IMR-90 (cell line): ENCODE data around the gene RMND1. TPM values are rescaled to one million over a fixed set of nuclear protein-coding genes. Genes with fewer than 3 reads are reported as not detected.

Source experiments
- ATAC-seq: fragments of 200-7000 bp; cut with Tn5 transposase; 2 replicates; pipeline ENCODE4 v1.9.1; 2020; ENCODE audit warnings: low read depth, mild to moderate bottlenecking, moderate library complexity
- BruUV-seq: library from RNA; stranded (reverse); fragments of 400-500 nt; replicated peaks from 2 replicates; lab custom pipeline; 2021; lab: Mats Ljungman, UMichigan
- CTCF ChIA-PET: fragments of 300-600 bp; formaldehyde crosslinking; extraction: SDS; loops from one replicate; lab custom pipeline; 2021; ENCODE audit warnings: antibody characterized with exemption; lab: Yijun Ruan, JAX
- POLR2A ChIA-PET: fragments of 300-600 bp; sonication (Branson Sonifier 250); formaldehyde crosslinking; loops from one replicate; lab custom pipeline; 2022; ENCODE audit warnings: antibody characterized with exemption; ENCODE audit not compliant: unreplicated experiment; lab: Charles Lee
- DNase-seq: peaks from one replicate; pipeline ENCODE4 v3.0.0; 2013
- H2AFZ ChIP-seq: replicated peaks from 2 replicates; pipeline ENCODE3; 2013; ENCODE audit warnings: low read length, mild to moderate bottlenecking; ENCODE audit not compliant: poor library complexity
- H2AK5ac ChIP-seq: 2 replicates; pipeline ENCODE4 v1.6.1; 2013; ENCODE audit warnings: low read depth, low read length, inconsistent platforms
- H2AK9ac ChIP-seq: replicated peaks from 2 replicates; pipeline ENCODE3; 2013; ENCODE audit warnings: mild to moderate bottlenecking, low read depth, low read length, moderate library complexity; ENCODE audit not compliant: poor library complexity
- H2BK120ac ChIP-seq: 2 replicates; pipeline ENCODE4 v1.6.1; 2013; ENCODE audit warnings: low read depth, low read length, inconsistent platforms
- H2BK15ac ChIP-seq: 3 replicates; pipeline ENCODE4 v1.6.1; 2013; ENCODE audit warnings: low read depth, low read length, inconsistent platforms
- H2BK20ac ChIP-seq: 2 replicates; pipeline ENCODE4 v1.6.1; 2013; ENCODE audit warnings: low read depth, mild to moderate bottlenecking, inconsistent platforms, low read length, moderate library complexity
- H2BK5ac ChIP-seq: 2 replicates; pipeline ENCODE4 v1.6.1; 2013; ENCODE audit warnings: mild to moderate bottlenecking, low read depth, low read length, inconsistent platforms; ENCODE audit not compliant: poor library complexity, severe bottlenecking
- H3K14ac ChIP-seq: replicated peaks from 2 replicates; pipeline ENCODE4 v1.6.1; 2013; ENCODE audit warnings: low read depth, low read length, inconsistent platforms
- H3K18ac ChIP-seq: 2 replicates; pipeline ENCODE4 v1.6.1; 2013; ENCODE audit warnings: low read depth, low read length, control low read depth
- H3K23ac ChIP-seq: 2 replicates; pipeline ENCODE4 v1.6.1; 2013; ENCODE audit warnings: low read depth, low read length, inconsistent platforms
- H3K27ac ChIP-seq: 2 replicates; pipeline ENCODE4 v1.5.1; 2013; ENCODE audit warnings: mild to moderate bottlenecking, control low read depth, low read length; ENCODE audit not compliant: insufficient read depth
- H3K27me3 ChIP-seq: 2 replicates; pipeline ENCODE4 v1.6.1; 2013; ENCODE audit warnings: low read length; ENCODE audit not compliant: control insufficient read depth, insufficient read depth
- H3K36me3 ChIP-seq: 2 replicates; pipeline ENCODE4 v1.6.1; 2013; ENCODE audit warnings: low read length, mixed read lengths; ENCODE audit not compliant: control insufficient read depth, insufficient read depth
- H3K4ac ChIP-seq: 2 replicates; pipeline ENCODE4 v1.6.1; 2013; ENCODE audit warnings: low read depth, low read length, inconsistent platforms
- H3K4me1 ChIP-seq: 2 replicates; pipeline ENCODE4 v1.6.1; 2013; ENCODE audit warnings: low read length, mixed read lengths; ENCODE audit not compliant: control insufficient read depth, insufficient read depth
- H3K4me2 ChIP-seq: 2 replicates; pipeline ENCODE4 v1.6.1; 2013; ENCODE audit warnings: low read depth, mild to moderate bottlenecking, control low read depth, low read length, moderate library complexity
- H3K4me3 ChIP-seq: 2 replicates; pipeline ENCODE4 v1.5.1; 2013; ENCODE audit warnings: low read depth, mild to moderate bottlenecking, control low read depth, low read length, moderate library complexity; ENCODE audit not compliant: insufficient read depth
- H3K56ac ChIP-seq: 2 replicates; pipeline ENCODE4 v1.6.1; 2013; ENCODE audit warnings: low read length, inconsistent platforms; ENCODE audit not compliant: insufficient read depth; ENCODE audit errors: extremely low read depth
- H3K79me1 ChIP-seq, 2 experiments: 2 replicates each; pipeline ENCODE4 v1.6.1; 2013; ENCODE audit warnings: low read length in 2 of 2, inconsistent platforms in 1 of 2, low read depth in 1 of 2
- H3K9ac ChIP-seq: 2 replicates; pipeline ENCODE4 v1.6.1; 2013; ENCODE audit warnings: low read depth, low read length, control low read depth
- H3K9me1 ChIP-seq: 2 replicates; pipeline ENCODE4 v1.6.1; 2013; ENCODE audit warnings: low read length, inconsistent platforms; ENCODE audit not compliant: insufficient read depth
- H3K9me3 ChIP-seq: 2 replicates; pipeline ENCODE4 v1.6.1; 2013; ENCODE audit warnings: low read length; ENCODE audit not compliant: control insufficient read depth, insufficient read depth
- H4K20me1 ChIP-seq: 2 replicates; pipeline ENCODE4 v1.6.1; 2013; ENCODE audit warnings: low read length, inconsistent platforms; ENCODE audit not compliant: insufficient read depth
- H4K5ac ChIP-seq: 2 replicates; pipeline ENCODE4 v1.6.1; 2013; ENCODE audit warnings: mild to moderate bottlenecking, low read depth, low read length, control low read depth
- H4K8ac ChIP-seq, 2 experiments: 2 replicates each; pipeline ENCODE4 v1.6.1; 2013; ENCODE audit warnings: low read depth in 2 of 2, low read length in 2 of 2, control low read depth in 1 of 2, inconsistent platforms in 1 of 2
- H4K91ac ChIP-seq: 2 replicates; pipeline ENCODE4 v1.6.1; 2013; ENCODE audit warnings: low read depth, low read length, inconsistent platforms; ENCODE audit not compliant: insufficient read depth
- CHD1 ChIP-seq: IDR thresholded peaks from 2 replicates; pipeline ENCODE4 v1.6.1; 2012; ENCODE audit warnings: low read depth, low read length, improper control_type of control experiment
- MAZ ChIP-seq: IDR thresholded peaks from 2 replicates; pipeline ENCODE4 v1.6.1; 2012; ENCODE audit warnings: low read depth, mild to moderate bottlenecking, low read length, improper control_type of control experiment, moderate library complexity, borderline replicate concordance
- NFE2L2 ChIP-seq: fragments of 150-350 bp; IDR thresholded peaks from 2 replicates; pipeline ENCODE4 v1.6.1; 2016; ENCODE audit warnings: low read depth, mild to moderate bottlenecking, low read length
- POLR2A ChIP-seq: IDR thresholded peaks from 2 replicates; pipeline ENCODE4 v1.6.1; 2012; ENCODE audit warnings: mild to moderate bottlenecking, low read depth, low read length
- RAD21 ChIP-seq: IDR thresholded peaks from 2 replicates; pipeline ENCODE4 v1.6.1; 2012; ENCODE audit warnings: low read length, improper control_type of control experiment
- RFX5 ChIP-seq: IDR thresholded peaks from 2 replicates; pipeline ENCODE4 v1.8.0; 2012; ENCODE audit warnings: low read depth, mild to moderate bottlenecking, low read length, moderate library complexity
- WGBS, 2 experiments: methylation state at CpG; one replicate each; pipeline versions ENCODE4 v1.1.5 to v1.1.7; 2013; ENCODE audit warnings: missing lambda C conversion rate in 2 of 2; ENCODE audit not compliant: insufficient read length in 1 of 2; ENCODE audit errors: extremely low coverage in 2 of 2; 5-methylcytosine and 5-hydroxymethylcytosine counted together
- dilution Hi-C: fragments of 300-500 bp; cut with HindIII; formaldehyde crosslinking; loops from one replicate; pipeline ENCODE4 v1.14.3; 2018; ENCODE audit warnings: low sequenced_read_pairs; ENCODE audit not compliant: unreplicated experiment
- in situ Hi-C: fragments of 300-500 bp; cut with MboI; formaldehyde crosslinking; loops from 3 replicates; pipeline ENCODE4 v1.14.3; 2019; ENCODE audit warnings: low sequenced_read_pairs, inconsistent platforms, mixed read lengths
- intact Hi-C: fragments of 100-400 bp; cut with micrococcal nuclease; formaldehyde crosslinking; loops from 2 replicates; pipeline ENCODE4 v1.10.0; 2022
- polyA plus RNA-seq, 3 experiments: library from polyadenylated mRNA; depleted of rRNA; stranded (reverse); fragments of >200 nt; gene quantifications; 2 replicates each; pipeline ENCODE4 v1.2.3, GENCODE V29; 2012; ENCODE audit warnings: low replicate concordance in 1 of 3
- total RNA-seq: library from RNA; depleted of rRNA; stranded (reverse); fragments of >200 nt; gene quantifications from 2 replicates; pipeline ENCODE4 v1.2.3, GENCODE V29; 2012
- TF ChIP-seq, protein P1 (sequence below): conservative IDR thresholded peaks from 2 replicates; pipeline ENCODE4 v1.5.1; 2012; ENCODE audit warnings: mild to moderate bottlenecking, low read depth, low read length, improper control_type of control experiment

Gene RMND1
- total and polyA plus RNA-seq, 2 of the 4 experiments (the other 2 are of a cell fraction), result 13.1 to 24.6 TPM

DNA sequence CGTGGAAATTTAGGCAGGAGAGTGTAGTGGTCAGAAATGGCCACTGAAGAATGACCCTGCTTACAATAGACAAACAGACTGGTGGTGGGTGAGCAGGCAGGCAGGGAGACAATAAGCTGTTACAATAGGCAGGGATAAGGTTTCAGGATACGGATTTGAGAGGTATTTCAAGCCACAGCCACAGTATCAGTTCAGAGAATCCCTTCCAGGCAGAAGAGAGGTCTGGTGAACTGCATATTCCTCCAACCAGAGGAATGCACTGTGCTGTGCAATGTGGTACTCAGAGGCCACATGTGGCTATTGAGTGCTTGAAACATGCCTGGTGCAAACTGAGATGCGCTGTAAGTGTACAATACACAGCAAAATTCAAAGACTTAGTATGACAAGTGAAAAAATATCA is 20.6 kb downstream of the RMND1 start:
- intact Hi-C loops (no loop called here), in situ Hi-C loops (loop anchor here (25.0 kb wide), 1 partner anchor 706 kb away; no protein-coding TSS in a partner anchor), dilution Hi-C loops (no loop called here)
- Histone ChIP-seq H2BK5ac (no peak overlapping the region), H2AK5ac (no peak overlapping the region), H3K27ac (no peak overlapping the region), H3K9me3 (no peaks in the 10 kb centered on the region), H3K27me3 (no peaks in the 10 kb centered on the region), H3K36me3 (peaks cover 26% of the 10 kb centered on the region), H3K23ac (no peak overlapping the region), H2BK15ac (no peak overlapping the region), H2AK9ac (no peak overlapping the region), H4K20me1 (peaks cover 1% of the 10 kb centered on the region; the same call in 1 of the 2 replicates), H4K91ac (no peak overlapping the region), H3K4ac (no peak overlapping the region), H2AFZ (no peak overlapping the region), H2BK120ac (no peak overlapping the region), H3K4me3 (no peak overlapping the region), H4K8ac (no peak overlapping the region), H3K9me1 (no peaks in the 10 kb centered on the region; the same call in 1 of the 2 replicates), H3K4me1 (no peaks in the 10 kb centered on the region), H4K5ac (no peak overlapping the region), H3K4me2 (no peak overlapping the region), H3K18ac (no peak overlapping the region), H3K79me1 (peaks cover 4 to 10% of the 10 kb centered on the region in 2 experiments), H2BK20ac (no peak overlapping the region), H3K9ac (no peak overlapping the region), H3K14ac (no peak overlapping the region), H3K56ac (no peak overlapping the region)
- WGBS, 2 experiments, result no CpG with 5 or more reads among the region's 3 CpGs
- POLR2A ChIA-PET, result no interaction called here
- DNase-seq (peak; percentile 21), ATAC-seq (peak; percentile 44; the same call in 1 of the 2 replicates)
- CTCF ChIA-PET, result no interaction called here
- TF ChIP-seq CHD1, result no peak
- no peak for TF ChIP-seq NFE2L2
- no peak for TF ChIP-seq RAD21
- TF ChIP-seq RFX5, result no peak
- no peak for TF ChIP-seq POLR2A
- TF ChIP-seq MAZ, result no peak
- TF ChIP-seq, protein P1, sequence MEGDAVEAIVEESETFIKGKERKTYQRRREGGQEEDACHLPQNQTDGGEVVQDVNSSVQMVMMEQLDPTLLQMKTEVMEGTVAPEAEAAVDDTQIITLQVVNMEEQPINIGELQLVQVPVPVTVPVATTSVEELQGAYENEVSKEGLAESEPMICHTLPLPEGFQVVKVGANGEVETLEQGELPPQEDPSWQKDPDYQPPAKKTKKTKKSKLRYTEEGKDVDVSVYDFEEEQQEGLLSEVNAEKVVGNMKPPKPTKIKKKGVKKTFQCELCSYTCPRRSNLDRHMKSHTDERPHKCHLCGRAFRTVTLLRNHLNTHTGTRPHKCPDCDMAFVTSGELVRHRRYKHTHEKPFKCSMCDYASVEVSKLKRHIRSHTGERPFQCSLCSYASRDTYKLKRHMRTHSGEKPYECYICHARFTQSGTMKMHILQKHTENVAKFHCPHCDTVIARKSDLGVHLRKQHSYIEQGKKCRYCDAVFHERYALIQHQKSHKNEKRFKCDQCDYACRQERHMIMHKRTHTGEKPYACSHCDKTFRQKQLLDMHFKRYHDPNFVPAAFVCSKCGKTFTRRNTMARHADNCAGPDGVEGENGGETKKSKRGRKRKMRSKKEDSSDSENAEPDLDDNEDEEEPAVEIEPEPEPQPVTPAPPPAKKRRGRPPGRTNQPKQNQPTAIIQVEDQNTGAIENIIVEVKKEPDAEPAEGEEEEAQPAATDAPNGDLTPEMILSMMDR, result no peak
- BruUV-seq, result no TSS peak
